ENCODE measurements around the gene CMIP.

The CMIP gene

GRCh38 chr16:81585785-81586184 is 141.2 kb downstream of the CMIP start:
- DNase-seq (ENCODE audit: low read depth in 2 of 2) = no peak

- DNase-seq (ENCODE audit: low read depth in 2 of 2) = no peak
Observed at GRCh38 chr16:81586417-81586816, 141.8 kb downstream of the CMIP start.

GRCh38 chr16:81586977-81587625 is 142.5 kb downstream of the CMIP start:
- no peak for DNase-seq (ENCODE audit: low read depth in 2 of 2)

- no peak for DNase-seq (ENCODE audit: low read depth in 2 of 2)
Observed at GRCh38 chr16:81587626-81588160, 143.1 kb downstream of the CMIP start.

GRCh38 chr16:81588326-81589081 is 143.9 kb downstream of the CMIP start:
- DNase-seq (ENCODE audit: low read depth in 2 of 2) = no peak

GRCh38 chr16:81589975-81590650 is 145.5 kb downstream of the CMIP start:
- no peak for DNase-seq (ENCODE audit: low read depth in 2 of 2)

GRCh38 chr16:81590714-81591544 is 146.3 kb downstream of the CMIP start:
- no peak for DNase-seq (ENCODE audit: low read depth in 2 of 2)

GRCh38 chr16:81591545-81591870 is 146.9 kb downstream of the CMIP start:
- no peak for DNase-seq (ENCODE audit: low read depth in 2 of 2)

- DNase-seq (ENCODE audit: low read depth in 2 of 2) = no peak
Observed at GRCh38 chr16:81592353-81592866, 147.8 kb downstream of the CMIP start.

- DNase-seq (ENCODE audit: low read depth in 2 of 2) = no peak
Observed at GRCh38 chr16:81593481-81593880, 148.9 kb downstream of the CMIP start.

- DNase-seq (ENCODE audit: low read depth in 2 of 2) = no peak
Observed at GRCh38 chr16:81595629-81596292, 151.2 kb downstream of the CMIP start.

GRCh38 chr16:81597079-81597658 is 152.6 kb downstream of the CMIP start:
- DNase-seq (ENCODE audit: low read depth in 2 of 2) = no peak

- no peak for DNase-seq (ENCODE audit: low read depth in 2 of 2)
Observed at GRCh38 chr16:81598083-81598482, 153.5 kb downstream of the CMIP start.

- DNase-seq (ENCODE audit: low read depth in 2 of 2) = no peak
Observed at GRCh38 chr16:81599034-81599744, 154.6 kb downstream of the CMIP start.

- no peak for DNase-seq (ENCODE audit: low read depth in 2 of 2)
Observed at GRCh38 chr16:81600275-81600674, 155.7 kb downstream of the CMIP start.

GRCh38 chr16:81601008-81601428 is 156.4 kb downstream of the CMIP start:
- DNase-seq (ENCODE audit: low read depth in 2 of 2) = no peak

- DNase-seq (ENCODE audit: low read depth in 2 of 2) = no peak
Observed at GRCh38 chr16:81601601-81602255, 157.1 kb downstream of the CMIP start.

- DNase-seq (ENCODE audit: low read depth in 2 of 2) = no peak
Observed at GRCh38 chr16:81602256-81602776, 157.7 kb downstream of the CMIP start.

- no peak for DNase-seq (ENCODE audit: low read depth in 2 of 2)
Observed at GRCh38 chr16:81602792-81603191, 158.2 kb downstream of the CMIP start.

Data from stimulated activated CD8-positive, alpha-beta memory T cell treated with anti-CD3 and anti-CD28 coated beads, Interleukin-15, amount 100 ng/mL, for 48 hours (primary cell).